GM21381 (cell line): ENCODE measurements around the gene PARD3.
"Not testable (repeated sequence)": the region's sequence is repeated elsewhere in the genome, so short reads cannot be mapped to it uniquely, and the experiment has no call there.

Experiments
- ATAC-seq: cut with Tn5 transposase; IDR thresholded peaks from one replicate; pipeline ENCODE4 v1.9.1; 2021; ENCODE audit warnings: mild to moderate bottlenecking, moderate library complexity; ENCODE audit not compliant: unreplicated experiment

Gene PARD3

DNA sequence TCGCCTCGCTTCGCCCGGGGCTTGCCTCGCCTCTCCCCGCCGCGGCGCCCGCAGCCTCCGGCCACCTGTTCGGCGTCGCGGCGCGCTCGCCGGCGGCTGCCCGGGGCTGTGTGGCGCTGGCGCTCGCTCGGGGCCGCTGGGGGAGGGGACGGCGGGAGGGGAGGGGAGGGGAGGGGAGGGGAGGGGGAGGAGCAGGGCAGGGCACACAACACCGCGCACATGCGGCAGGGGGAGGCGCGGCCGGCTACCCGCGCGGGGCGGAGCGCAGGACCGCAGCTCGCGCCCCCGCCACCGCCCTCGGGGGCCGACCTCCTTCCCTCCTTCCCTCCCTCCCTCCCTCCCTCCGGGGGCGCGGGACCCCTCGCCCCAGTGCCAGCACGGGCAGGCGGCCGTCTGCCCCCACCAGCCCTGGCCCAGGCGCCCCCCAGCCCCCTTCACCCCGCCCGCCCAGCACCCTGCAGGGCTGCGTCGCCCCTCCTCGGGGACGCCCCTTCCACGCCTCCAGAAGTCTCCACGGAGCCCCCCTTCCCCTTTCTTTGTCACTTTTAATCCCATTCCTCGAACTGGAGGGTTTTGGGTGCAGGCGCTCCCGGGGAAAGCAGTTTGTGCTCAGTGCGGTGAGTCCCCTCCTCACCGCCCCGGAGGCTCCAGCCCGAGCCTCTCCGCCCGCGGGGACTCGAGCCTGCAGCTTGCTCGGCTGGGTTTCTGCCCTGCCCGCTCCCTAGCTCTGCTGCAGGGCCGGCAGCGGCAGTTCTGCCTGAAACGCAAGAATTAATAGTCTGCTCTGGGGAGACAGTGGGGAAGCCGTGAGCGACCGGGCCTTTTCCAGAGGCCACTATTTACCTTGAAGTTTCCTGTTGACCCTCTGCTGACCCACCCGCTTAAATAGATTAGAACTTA is at the start of gene PARD3:
Gene PARD3, minus strand, starts transcription at position 112 of the 900 bp plus-strand sequence. CDS start 301 bp downstream, outside the sequence.
- peak; percentile 41 for ATAC-seq

DNA sequence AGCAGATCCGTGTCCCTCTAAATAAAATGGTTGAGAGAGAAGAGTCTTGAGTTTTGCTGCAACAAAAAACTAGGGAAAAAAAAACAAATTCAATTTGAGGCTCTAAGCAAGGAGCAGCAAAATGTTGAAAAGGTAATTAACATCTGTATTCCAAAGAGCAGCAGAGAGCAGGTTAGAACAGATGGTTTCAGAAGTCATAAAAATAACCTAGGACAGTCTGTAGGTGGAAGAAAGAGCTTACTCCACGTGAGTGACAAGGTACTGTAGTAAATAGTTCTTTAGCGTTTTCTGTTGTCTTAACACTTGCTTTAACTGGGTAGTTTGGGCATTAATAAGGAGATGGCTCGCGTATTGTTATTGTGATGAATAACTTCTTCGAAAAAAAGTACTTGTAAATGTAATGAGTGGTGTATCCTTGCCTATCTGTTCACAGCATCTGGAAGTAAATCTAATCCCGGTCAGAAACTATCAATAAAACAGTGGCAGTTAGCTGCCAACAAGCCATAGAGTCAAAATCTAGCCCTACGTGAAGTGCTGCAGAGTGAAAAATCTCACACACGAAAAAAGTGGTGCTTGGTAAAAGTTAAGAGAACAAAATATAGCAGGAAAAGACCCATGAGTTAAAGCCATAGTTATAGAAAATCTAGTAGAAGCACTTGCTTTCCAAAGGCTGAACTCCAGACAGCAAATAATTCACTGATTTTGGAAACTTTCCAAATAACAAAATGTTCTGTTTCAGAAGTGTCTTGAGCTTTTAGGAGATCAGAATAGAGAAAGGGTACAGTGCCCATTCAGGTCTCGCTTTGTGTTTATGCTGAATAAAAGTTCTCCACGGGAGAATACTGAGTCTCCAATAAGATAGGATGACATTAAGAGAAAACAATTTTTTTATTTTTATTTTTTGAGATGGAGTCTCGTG is 49.3 kb upstream of the PARD3 start:
- no peak for ATAC-seq

DNA sequence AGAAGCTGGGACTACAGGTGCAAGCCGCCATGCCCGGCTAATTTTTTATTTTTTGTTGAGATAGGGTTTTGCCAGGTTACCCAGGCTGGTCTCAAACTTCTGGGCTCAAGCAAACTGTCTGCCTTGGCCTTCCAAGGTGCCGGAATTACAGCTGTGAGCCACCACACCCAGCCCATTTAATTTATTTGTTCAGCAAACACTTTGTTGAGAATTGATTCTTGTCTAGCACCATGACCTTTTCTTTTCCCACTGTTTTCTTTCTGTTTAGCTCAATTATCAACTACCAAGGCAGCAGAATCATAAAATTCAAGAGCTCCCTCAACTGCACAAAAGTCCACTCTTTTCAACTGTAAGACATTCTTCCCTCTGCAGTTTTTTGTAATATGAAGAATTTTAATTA is 47.8 kb upstream of the PARD3 start:
- no peak for ATAC-seq

DNA sequence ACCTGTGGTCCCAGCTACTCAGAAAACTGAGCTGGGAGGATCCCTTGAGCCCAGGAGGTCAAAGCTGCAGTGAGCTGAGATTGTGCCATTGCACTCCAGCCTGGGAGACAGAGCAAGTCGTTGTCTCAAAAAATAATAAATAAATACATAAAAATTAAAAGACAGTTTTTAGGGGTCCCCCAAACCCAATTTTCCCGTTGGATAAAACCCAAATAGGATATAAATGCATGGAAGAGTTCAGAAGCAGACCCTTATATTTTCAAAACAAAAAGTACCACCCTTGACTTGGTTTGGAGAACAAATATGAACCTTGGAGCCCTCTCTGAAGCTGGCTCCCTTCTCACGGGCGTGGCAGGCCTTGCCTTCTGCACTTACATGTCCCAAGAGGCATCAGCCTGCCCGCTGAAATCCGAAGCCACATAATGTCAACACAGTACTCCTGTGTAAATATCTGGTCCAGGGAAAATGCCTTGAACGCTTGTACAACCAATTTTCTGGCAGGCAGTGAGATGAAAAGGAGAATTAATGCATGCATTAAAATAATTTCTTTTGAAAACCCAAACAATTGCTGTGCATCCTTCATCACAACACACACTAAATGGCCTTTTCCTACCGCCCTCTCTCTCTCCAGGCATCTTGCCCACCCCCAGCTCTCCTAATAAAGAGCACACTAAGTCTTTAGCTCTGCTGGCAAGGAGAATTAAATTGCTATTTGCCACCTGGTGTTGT is 46.4 kb upstream of the PARD3 start:
- no peak for ATAC-seq

DNA sequence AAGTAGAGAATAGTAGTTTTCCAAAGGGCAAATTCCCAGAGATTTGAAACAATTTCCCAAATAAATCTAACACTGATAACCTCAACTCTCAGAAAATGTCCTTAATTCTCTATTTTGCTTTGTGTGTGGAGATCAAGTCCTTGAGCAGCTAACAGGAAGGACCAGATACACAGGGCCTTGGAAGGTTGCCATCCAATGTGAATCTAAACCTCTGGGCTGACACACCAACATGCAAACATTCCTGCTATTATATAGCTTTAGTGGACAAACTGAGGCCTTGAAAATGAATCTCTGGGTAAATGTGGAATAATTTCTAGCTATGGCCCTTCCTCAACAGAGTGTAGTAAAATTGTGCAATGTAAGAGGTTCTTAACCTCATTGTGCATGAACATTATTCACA is 44.1 kb upstream of the PARD3 start:
- no peak for ATAC-seq

DNA sequence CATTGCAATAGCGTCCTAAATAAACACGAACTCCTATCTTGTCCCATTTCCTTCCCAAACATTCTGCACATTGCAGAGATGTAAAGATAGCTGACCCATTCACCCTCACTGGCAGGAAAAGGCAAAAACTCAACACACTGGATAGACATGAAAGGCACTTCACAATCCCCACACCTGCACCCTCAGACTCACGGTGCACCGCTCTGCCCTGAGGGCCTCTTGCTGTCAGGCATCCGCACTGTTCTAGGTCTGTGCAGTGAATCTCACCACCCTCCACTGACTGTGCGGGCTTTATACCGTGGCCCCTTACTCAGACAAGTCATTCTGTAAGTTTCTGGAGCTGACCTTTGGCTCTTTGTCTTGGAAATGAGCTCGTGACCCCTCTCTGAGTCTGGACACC is 42.9 kb upstream of the PARD3 start:
- no peak for ATAC-seq

DNA sequence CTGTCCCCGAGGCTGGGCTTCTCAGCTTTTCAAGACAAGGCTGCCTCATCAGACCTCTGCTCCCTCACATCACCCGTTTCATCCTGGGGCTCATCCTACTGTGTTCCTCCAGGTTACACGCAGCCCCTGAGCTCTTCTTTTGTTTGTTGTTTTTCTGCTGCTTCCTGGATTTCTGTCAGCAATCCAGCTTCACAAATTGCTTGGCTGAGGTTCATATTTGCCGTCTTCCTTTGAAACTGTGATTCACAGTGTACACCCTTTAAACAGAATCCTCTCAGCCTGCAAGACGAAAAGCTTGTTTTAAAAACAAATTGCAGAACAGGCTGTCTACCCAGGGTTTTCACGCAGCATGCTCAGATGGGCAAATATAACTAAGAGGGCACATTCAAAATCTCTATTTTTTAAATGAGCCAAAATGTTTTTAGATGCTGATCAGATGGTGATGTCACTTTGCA is 39.1 kb upstream of the PARD3 start:
- no peak for ATAC-seq

DNA sequence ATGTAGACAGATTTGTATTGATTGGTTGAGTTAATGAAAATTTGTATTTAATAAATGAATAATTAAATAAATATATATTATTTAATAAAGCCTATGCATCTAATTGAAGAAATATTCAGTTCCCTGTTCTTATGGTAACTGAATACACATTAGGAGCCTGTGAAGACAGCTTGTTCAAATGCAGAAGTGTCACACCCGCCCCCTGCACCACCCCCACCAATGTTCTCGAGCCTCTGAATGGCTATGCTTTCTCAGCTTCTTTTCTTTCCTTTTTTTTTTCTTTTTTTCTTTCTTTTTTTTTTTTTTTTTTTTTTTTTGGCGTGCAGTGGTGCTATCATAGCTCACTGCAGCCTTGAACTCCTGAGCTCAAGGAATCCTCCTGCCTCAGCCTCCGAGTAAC is 38.3 kb upstream of the PARD3 start:
- ATAC-seq, result no peak

DNA sequence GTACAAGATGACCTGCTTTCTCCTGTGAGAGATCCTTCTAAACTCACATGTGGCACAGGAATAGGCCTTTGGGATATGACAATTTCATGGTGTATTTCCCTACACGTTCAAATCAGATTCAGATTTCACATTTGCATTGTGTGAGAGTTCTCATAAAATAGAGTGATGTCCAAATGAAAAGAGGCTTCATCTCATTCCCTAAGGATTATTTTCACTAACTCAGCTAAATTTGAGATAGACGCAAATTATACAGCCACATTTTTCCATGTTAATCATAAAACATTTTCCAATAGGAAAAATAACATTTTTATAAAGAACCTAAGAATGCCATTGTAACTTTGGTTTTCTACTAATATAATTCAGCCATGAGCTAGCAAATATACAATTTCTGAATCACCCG is 35.5 kb upstream of the PARD3 start:
- no peak for ATAC-seq

DNA sequence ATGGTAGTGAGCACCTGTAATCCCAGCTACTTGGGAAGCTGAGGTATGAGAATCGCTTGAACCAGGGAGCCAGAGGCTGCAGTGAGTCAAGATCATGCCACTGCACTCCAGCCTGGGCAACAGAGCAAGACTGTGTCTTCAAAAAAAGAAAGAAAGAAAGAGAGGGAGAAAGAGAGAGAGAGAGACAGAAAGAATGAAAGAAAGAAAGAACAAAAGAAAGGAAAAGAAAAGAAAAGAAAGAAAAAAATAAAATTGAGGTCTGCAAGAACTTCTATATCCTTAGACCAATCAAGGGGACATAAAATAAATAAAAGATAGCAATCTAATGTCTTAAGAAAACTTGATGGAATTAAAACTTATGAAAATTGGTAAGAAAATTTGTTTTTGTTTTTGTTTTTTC is 34.9 kb upstream of the PARD3 start:
- no peak for ATAC-seq

DNA sequence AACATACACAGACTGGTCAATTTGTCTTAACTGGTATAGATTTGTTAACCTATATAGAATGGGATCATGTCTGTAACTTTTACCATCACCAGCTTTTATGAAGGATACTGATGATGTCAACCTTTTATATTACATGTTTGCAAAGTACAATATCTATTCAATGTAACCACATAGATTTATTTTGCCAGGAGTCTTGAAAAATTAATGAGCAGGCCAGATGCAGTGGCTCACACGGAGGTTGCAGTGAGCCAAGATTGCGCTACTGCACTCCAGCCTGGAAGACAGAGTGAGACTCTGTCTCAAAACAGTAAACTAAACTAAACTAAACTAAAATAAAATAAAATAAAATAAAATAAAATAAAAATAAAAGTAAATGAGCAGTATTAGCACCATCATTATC is 30.0 kb upstream of the PARD3 start:
- ATAC-seq, result no peak

DNA sequence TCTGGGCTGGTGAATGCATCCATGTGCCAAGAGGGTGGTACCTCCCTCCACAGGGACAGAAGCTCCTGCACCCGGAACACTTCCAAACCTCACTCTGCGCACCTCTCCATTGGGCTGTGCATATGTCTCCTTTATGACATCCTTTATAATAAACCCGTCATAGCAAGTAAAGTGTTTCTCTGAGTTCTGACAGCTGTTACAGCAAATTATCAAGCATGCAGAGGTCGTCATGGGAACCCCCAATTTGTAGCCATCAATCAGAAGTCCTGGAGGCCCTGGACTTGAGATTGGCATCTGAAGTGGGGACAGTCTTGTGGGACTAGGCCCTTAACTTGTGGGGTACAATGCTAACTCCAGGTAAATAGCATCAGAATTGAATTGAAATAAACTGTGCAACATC is 29.4 kb upstream of the PARD3 start:
- ATAC-seq, result no peak

DNA sequence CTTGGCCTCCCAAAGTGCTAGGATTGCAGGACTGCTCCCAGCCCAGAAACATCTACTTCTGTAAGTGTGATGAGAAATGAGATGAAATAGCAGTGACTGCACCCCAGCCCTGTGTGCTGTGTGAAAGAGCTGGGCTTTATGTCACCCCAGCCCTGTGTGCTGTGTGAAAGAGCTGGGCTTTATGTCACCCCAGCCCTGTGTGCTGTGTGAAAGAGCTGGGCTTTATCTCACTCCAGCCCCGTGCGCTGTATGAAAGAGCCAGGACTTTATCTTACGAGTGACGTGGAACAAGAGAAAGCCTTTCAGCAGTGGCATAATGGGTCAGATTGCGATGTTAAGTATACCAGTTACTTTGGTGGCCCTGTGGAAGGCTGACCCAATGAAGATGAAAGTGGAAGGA is 28.4 kb upstream of the PARD3 start:
- not testable (repeated sequence) for ATAC-seq

DNA sequence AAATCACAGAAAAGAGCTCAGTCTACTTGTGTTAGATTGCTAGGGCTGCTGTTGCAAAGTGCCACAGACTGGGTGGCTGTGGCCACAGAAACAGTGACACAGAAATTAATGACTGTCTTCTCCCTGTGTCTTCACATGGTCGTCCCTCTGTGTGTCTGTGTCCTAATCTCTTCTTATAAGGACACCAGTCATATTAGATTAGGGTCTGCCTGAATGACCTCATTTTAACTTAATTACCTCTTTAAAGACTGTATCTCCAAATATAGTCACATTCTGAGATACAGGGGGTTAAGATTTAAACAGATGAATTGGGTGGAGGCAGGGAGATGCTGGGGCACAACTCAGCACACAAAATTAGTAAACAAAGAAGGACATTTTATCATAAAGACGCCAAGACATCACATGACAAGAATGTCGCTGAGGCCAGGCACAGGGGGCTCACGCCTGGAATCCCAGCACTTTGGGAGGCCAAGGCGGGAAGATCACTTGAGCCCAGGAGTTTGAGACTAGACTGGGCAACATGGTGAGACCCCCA is 23.3 kb upstream of the PARD3 start:
- ATAC-seq, result no peak

DNA sequence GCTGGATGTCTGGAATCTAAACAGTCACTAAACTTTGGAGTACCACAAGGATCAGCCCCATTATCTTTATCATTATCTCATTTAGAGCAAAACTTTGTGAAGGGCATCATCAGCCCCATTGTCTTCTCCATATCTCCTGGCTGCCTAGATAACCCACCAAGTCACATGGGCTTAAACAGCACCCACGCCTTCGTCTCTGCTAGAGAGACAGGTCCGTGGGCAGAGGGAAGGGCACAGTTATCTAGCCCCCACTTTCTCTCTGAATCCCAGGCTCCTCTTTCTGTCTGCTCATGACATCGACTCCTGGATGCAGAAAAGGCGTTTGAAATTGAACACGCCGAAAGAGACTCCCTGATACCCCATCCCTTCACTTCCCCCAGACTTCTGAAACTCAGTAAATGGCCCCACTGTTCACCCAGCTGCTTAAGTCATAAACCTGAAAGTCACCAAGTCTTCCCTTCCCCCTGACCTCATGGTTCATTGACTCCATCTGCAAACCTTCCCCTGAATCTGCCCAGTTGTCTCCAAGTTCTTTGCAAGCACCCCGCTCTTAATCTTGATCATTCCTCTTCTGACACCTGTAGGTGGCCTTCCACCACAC is 20.9 kb upstream of the PARD3 start:
- no peak for ATAC-seq

DNA sequence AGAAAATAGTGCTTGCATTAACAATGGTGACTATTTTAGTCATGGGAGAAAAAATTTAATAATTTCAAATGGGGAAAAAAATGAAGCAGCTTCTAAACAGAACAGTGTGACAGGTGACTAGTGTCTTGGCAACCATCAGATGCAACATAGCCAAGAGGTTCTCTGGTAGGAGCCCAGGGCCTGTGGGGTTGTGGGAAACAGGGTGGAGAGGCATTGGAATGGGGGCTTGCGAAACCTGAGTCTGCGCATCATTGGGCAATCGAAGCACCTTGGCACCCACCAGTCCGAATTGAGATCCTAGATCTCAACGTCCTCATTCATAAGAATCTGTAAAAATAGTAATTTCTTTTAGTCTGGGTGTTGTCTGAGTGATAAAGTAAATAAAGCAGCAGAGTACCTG is 19.2 kb upstream of the PARD3 start:
- ATAC-seq, result no peak

DNA sequence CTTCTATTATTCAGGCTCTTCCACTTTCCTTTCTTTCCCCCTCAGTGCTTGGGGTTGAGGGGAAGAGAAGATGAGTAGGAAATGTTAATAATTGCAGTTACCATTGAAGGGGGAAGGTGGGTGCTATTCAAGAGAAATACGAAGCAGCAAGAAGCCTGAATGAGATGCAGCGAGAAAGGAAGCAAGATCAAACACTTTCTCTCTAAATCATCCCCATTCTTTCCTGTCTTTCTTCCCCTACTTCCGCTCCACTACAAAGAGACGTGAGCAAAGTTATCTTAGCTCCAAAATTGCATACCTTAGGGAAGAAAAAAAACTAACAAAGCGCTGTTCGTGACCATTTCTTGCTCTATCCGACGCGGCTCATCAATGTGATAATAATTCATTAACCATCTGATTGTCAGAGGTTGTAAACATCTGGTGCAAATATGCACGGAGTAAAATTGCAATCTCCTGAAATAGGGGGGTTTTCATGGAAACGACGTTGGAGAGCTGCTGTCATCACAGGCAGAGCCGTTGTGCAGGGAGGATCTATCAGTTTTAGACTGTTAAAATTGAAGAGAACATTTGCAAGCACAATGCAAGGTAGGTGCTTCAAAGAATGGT is 15.2 kb upstream of the PARD3 start:
- ATAC-seq, result no peak

DNA sequence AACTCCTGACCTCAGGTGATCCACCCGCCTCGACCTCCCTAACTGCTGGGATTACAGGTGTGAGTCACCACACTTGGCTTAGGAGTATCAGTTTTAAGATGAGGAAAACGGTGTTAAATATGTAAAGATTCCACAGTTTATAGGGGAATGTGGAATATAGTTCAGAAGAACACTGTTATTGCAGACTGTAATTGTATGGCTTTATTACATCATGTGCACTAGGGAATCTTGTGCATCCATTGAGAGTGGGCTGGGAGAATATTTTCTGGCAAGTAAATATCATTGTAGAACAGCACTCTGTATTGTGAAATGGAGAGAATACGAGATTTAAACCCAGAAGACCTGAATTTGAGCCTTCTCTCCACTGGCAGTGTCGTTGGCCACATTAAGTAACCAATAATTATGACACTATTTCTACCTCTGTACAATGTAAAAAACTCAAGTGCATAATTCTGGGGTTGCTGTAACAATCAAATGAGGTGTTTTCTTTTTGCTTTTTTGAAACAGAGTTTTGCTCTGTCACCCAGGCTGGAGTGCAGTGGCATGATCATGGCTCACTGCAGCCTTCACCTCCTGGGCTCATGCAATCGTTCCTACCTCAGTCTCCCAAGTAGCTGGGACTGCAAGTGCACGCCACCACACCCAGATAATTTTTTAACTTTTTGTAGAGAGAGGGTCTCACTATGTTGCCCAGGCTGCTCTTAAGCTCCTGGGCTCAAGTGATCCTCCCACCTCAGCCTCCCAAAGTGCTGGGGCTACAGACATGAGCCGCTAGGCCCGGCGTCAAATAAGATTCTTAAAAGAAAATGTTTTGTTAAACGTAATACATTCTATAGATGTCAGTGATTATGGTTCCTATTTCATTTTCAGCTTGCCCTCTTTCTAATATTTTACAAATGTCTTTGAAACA is 12.0 kb upstream of the PARD3 start:
- no peak for ATAC-seq

DNA sequence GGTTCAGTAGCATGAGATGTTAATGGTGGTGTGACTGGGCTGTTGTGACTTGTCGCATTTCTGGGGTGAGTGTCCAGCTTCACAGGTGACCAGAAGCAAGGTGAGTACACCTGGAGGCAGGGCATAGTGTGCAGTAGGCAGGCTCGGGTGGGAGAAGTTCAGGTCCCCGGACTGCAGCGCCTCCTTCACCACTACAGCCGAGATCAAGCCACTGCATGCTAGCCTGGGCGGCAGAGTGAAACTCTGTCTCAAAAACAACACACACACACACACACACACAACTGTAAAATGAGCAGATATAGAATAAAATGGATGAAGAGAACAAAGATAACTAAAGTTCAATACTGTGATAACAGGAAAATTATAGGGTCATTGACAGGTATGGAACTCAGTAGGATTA is 11.1 kb upstream of the PARD3 start:
- no peak for ATAC-seq
